Right lobe of liver (tissue), 4 donors: Measurements from ENCODE around the gene TNS1.

Source experiments
- CTCF ChIP-seq, 4 donors: fragments of 200-600 bp in 3 of 4; fragments of 450-650 bp in 1 of 4; IDR thresholded peaks; one replicate each; pipeline versions ENCODE4 v1.5.1 to v1.8.0; 2016 to 2022; ENCODE audit warnings: antibody characterized with exemption in 4 of 4, mild to moderate bottlenecking in 2 of 4
- POLR2A ChIP-seq: fragments of 450-650 bp; IDR thresholded peaks from one replicate; pipeline ENCODE4 v1.6.1; 2017; ENCODE audit warnings: antibody characterized with exemption, mild to moderate bottlenecking
- donor health status: DM: no; HTN: no; CAD: no.
- donor health status: DM: no; HTN: no; CAD: no.
- donor health status: DM: no; HTN: yes; CAD: no.

- TF ChIP-seq POLR2A: no peak
- TF ChIP-seq CTCF (IDR thresholded peaks at IDR 0.05): no peak
Observed at GRCh38 chr2:217820904-217821303, 181.9 kb downstream of the TNS1 start.
